GM19467 (cell line): ENCODE data around the gene AXIN2.

ENCODE experiments used
- ATAC-seq: cut with Tn5 transposase; IDR thresholded peaks from one replicate; pipeline ENCODE4 v1.9.1; 2021; ENCODE audit warnings: mild to moderate bottlenecking, moderate library complexity; ENCODE audit not compliant: unreplicated experiment

The AXIN2 gene

GRCh38 chr17:65561452-65562205, at the start of gene AXIN2:
Gene AXIN2 (minus strand): TSS chr17:65561648. CDS start chr17:65558620, 3,028 bp downstream.
- ATAC-seq: peak; percentile 75

GRCh38 chr17:65609749-65610148, 48.3 kb upstream of the AXIN2 start:
- ATAC-seq: no peak

GRCh38 chr17:65609286-65609685, 47.8 kb upstream of the AXIN2 start:
- ATAC-seq: no peak

DNA sequence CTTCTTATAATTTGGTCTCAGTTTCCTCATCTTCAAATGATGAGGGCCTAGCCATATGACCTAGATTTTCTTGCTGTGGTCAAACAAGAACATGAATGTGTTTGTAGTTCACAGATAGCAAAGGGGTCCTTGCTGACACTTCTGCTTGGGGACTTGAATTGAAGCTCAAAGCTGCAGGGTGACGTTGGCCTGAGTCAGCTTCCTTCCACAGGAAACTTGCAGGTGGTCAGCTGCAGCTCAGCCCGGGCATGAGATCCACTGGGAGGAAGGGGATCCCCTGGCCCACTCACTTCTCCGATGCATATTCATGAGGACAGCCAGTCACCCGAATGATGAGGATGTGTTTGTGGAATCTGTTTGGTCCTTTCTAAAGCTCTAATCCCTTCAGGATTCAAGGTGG, 42.6 kb upstream of the AXIN2 start:
- no peak for ATAC-seq

- ATAC-seq: no peak
These were observed 40.4 kb upstream of the AXIN2 start for GRCh38 chr17:65601881-65602280.

GRCh38 chr17:65601145-65601544, 39.7 kb upstream of the AXIN2 start:
- ATAC-seq: no peak

DNA sequence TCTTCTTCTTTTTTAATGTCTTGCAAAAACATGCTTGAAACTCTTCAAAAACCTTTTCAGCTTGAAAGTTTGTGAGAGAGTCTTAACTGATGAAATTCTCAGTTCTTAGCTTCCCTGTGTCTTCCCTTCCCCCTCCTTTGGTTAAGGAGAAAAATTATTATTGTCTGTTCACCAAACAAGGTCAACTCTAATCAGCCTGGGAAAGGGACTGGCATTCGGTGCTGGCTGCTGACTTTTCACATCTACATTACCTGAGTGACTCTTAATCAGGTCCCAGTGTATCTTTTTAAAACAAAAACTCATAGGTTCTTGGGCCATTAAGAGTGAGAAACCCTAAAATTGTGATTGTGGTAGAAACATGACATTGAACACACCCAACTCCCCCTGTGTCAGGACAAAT, 39.1 kb upstream of the AXIN2 start:
- ATAC-seq: no peak

GRCh38 chr17:65599650-65600049, 38.2 kb upstream of the AXIN2 start:
- ATAC-seq: no peak

DNA sequence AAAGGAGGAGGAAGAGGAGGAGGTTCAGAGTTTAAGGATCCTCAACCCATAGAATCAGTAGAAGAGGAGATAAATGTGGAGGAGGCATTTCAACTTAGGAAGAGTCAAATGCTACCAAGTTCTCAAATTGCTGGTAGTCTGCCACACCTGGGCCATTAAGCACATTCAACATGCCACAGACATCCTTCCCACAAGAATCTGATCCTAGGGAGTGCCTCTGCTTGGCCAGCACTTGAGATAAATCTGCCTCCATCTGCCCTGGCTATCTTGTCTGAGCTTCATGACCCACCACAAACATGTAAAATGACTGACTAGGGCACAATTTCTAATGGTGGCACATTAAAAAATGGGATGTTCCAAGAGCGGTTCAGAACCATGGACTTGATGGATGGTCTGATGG, 37.3 kb upstream of the AXIN2 start:
- ATAC-seq: no peak

GRCh38 chr17:65595071-65595656, 33.7 kb upstream of the AXIN2 start:
- no peak for ATAC-seq

DNA sequence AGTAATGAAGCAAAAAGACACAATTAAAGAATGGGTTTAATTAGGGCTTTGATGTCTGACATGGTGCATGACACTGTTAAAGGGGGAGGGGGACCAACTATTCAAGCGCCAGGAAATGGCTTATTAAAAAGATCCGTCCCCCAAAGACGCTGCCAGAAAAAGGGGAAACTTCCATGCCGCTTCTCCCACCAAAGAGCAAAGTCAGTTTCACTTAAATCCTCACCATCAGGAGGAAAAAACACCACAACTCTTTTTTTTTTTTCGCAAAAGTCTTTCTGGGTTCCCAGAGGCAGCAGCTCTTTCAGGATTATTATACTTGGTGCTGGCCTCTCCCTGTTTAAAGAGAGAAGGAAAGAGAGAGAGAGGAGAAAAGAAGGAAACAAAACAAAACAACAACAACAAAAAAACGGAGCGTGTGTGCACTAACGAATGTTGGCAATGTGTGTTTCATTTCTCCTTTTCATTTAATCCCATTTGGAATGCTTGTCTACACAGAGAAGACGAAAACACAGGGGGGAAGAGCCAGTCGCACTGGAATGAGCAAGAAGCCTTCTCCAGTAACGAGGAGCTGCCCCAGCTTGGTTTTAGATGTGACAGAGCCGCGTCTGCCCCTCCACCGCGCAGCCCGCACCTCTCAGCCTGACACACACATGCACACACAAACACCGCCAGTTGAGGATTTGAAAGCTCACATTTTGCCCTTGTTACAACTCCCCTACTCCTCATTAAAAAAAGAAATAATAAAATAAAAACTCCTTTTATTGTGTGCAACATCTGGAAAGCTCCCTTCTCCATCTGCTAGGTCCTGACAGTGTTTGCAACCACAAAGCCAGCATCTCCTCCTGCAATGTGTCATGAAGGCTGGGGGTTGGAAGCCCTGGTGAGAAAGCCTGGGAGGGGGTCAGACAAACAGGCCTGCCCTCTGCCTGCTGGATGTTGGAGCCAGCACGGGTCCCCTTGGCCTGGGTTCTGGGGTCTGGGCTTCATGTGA, 32.7 kb upstream of the AXIN2 start:
- ATAC-seq: no peak

DNA sequence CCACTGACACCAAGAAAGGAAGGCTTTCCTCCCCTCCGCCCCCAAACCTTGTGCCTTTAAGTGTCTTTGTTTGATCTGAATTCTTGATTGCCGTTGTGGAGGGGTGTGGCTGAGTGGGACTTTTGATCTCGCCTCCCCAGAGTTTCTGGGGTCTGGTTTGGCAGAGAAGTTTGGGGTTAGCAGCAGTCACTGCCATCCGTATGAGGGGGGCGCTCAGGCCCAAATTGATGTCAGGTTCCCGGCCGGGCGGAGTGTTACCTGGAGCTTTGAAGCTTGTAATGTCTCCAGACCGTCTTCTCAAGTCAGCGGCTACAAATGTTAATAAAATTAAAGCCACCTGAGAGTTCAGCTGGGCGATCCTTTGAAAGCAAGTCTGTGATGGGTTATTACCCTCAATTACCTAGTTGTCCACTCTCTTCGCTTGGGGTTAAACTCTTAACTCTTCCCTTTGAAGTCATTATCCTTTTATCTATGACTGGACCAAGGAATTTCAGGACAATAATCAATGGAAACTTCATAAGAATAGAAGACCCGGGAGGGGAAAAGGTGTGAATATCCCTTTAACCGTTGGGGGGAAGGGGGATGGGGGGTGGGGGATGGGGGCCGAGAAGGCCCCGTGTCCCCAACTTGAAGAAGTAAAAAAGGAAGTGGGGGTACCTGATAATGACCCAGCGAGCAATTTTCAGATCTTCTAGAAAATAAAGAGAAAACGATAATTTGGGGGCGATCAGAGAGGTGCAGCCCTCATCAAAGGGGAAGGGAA, 31.8 kb upstream of the AXIN2 start:
- ATAC-seq: no peak

DNA sequence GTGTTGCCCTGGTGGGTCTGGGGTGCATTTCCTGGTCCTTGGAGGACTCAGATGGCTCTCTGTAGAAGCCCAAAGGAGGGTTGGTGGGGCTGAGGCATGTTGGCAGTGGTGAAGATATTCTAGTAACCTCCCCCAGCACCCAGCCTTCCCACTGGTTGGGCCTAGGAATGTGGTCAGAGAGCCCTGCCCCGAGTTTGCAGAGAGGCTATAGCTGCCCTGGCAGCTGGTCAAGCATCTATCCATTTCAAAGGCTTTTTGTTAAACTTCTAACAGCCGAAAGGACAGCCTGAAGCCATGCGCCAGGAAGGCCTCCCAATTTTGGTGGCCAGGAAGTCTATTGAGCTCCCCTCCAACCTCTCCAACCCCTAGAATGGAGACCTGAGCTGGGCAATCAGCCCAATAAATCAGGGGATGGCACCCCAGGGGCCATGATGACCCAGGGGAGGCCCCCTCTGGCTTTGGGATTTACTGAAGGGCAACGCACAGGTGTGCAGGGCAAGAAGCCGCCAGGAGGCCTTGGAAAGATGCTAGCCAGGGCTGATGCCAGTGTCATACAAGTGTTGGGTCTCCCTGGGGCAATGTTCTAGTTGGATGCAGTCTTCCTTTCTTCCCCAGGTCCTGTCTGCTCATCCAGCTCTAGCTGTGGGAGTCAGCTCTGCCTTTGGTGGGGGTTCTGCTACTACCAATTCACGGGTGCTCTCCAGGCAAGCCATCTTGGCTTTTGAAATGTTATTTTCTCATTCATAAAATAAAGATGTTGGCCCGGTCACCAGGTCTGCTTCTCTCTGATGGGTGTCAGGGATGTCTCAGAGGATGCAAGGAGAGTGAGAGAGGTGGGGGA, 30.9 kb upstream of the AXIN2 start:
- no peak for ATAC-seq

- no peak for ATAC-seq
These were observed 27.9 kb upstream of the AXIN2 start for GRCh38 chr17:65589321-65589720.

- no peak for ATAC-seq
These were observed 26.8 kb upstream of the AXIN2 start for GRCh38 chr17:65588181-65588808.

- no peak for ATAC-seq
These were observed 26.2 kb upstream of the AXIN2 start for GRCh38 chr17:65587534-65588180.

DNA sequence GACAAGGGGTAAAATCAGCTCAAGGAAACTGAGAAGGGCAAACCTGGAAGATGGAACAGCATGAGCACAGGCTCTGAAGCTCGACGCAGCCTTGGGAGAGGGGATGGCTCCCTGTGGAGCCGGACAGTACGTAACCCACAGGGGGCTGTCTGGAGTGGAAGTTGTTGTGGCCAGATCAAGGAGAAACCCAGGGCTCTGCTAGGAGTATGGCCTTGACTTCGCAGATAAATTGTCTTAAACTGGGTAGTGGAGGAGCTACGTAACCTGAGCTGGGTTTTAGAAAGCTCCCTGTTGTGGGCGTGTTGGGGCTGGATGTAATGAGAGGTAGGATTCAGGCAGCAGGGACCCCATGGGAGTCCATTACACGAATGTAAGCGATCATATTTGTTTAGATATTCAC, 25.5 kb upstream of the AXIN2 start:
- ATAC-seq: no peak

- no peak for ATAC-seq
These were observed 23.4 kb upstream of the AXIN2 start for GRCh38 chr17:65584604-65585521.
